GM18520 (cell line): ENCODE results near the gene SPATA16.
"Not testable (repeated sequence)": the region's sequence is repeated elsewhere in the genome, so short reads cannot be mapped to it uniquely, and the experiment has no call there.

ENCODE experiments used
- ATAC-seq: cut with Tn5 transposase; IDR thresholded peaks from one replicate; pipeline ENCODE4 v1.9.1; 2021; ENCODE audit not compliant: unreplicated experiment

SPATA16 gene, protein sequence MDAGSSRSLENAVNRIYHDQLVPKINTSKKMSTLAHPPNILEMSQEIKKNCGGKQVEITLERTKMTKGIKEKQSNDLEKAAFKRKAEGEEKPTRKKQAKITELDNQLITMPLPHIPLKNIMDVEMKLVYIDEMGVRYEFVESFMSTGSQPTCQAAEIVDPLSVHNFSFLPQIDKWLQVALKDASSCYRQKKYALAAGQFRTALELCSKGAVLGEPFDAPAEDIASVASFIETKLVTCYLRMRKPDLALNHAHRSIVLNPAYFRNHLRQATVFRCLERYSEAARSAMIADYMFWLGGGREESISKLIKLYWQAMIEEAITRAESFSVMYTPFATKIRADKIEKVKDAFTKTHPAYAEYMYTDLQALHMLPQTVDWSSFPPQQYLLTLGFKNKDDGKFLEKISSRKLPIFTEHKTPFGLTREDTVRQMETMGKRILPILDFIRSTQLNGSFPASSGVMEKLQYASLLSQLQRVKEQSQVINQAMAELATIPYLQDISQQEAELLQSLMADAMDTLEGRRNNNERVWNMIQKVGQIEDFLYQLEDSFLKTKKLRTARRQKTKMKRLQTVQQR

DNA sequence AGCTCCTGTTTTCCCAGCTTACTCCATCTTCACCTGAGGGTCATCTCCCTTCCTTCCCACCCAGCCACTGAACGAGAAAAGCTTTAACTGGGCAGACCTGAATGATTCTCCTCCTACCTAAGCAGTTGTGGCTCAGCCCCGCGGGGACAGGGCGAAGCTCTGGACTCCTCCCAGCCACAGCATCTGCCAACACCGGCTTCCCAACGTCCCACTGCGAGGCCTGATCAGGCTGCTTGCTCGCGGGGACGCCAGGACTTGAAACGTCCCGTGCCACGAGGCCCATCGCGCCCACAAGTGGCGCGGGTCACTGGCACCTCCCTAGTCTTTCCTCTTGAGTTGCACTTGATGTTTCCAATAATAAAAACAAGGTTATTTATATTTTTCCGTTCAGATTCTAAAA is at the start of gene SPATA16:
Gene SPATA16, minus strand, starts transcription at position 250 of the 400 bp plus-strand sequence. CDS start 23,504 bp downstream, outside the sequence.
- ATAC-seq = no peak

DNA sequence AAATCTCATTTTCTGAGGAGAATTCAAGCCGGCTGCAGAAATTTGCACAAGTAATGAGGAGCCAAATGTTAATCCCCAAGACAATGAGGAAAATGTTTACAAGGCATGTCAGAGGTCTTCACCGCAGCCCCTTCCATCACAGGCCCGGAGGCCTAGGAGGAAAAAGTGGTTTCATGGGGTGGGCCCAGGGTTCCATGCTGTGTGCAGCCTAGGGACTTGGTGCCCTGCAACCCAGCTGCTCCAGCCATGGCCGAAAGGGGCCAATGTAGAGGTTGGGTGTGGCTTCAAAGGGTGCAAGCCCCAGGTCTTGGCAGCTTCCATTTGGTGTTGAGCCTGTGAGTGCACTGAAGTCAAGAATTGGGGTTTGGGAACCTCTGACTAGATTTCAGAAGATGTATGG is 42.0 kb upstream of the SPATA16 start:
- ATAC-seq = not testable (repeated sequence)

DNA sequence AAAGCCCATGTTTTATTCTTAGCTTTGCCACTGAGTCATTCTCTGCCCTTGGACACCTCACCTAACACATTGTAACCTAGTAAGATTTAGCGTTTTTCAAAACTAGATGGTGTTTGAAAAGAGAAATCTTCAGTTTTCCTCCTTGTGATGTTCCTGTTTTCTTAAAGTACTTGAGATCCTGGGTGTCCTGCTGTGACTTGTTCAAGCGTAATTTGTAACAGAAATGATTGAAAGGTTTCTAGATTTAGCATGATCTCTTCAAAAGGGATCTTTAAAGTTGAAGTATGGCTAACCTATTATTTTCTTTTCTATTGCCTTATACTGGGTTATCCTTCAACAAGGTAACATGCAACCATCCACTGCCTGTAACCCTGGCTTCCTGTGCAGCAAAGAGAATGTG is 32.6 kb upstream of the SPATA16 start:
- no peak for ATAC-seq

DNA sequence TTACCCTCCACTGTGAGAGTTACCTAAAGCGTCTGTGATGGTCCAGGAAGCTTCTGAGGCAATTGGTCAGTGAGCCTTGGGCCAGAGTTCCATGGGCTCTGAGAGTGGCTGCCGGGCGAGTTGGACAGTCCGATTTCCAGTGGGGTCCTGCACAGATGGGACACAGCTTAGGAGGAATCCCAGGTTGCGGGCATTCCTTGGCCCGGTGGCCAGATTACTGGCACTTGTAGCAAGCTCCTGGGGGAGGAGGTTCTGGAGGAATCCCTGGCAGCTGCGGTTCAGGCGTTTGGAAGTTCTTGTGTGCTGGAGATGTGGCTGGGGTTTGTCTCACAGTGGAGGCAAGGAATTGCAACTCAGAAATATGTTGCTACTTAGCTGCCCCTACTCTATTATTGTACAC is 18.1 kb upstream of the SPATA16 start:
- ATAC-seq = not testable (repeated sequence)

DNA sequence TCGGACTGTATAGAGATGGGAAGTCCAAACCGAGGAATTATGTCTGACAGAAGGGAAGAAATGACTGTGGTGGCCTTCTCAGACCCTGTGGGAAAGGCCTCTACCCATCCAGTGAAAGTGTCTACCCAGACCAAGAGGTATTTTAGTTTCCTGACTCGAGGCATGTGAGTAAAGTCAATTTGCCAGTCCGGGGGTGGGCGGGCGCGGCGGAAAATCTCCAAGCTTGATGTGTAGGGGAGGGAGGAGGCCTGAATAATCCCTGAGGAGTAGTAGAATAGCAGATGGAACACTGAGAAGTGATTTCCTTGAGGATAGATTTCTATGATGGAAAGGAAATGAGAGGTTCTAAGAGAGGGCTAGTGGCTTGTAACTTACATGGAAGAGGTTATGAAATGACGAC is 15.5 kb upstream of the SPATA16 start:
- ATAC-seq = not testable (repeated sequence)

DNA sequence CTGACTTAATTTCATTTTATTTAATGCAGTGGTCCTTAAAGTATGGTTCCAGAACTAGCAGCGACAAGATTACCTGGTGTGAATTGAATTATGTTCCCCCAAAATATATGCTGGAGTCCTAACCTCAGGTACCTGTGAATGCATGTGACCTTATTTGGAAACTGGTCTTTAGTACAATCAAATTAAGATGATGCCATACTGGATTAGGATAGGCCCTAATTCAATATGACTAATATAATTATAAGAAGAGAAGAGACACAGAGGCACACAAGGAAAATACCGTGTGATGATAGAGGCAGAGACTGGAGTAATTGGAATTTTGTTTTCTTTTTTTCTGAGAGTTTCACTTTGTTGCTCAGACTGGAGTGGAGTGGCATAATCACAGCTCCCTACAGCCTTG is 12.6 kb upstream of the SPATA16 start:
- no peak for ATAC-seq

DNA sequence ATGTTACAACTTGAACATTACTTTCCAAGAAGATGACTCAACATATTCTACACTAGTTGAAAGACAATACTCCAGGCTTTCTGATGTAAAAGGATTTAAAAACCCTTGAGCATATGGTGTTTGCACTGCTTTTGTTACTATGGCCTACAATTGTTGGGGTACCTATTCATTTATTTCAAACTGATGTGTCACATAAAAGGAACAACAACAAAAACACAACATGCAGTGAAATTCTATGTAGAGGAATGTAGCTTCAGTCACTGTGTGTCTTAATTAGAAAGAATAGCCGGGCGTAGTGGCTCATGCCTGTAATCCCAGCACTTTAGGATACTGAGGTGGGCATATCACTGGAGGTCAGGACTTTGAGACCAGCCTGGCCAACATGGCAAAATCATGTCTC is 1.6 kb downstream of the SPATA16 start:
- no peak for ATAC-seq

DNA sequence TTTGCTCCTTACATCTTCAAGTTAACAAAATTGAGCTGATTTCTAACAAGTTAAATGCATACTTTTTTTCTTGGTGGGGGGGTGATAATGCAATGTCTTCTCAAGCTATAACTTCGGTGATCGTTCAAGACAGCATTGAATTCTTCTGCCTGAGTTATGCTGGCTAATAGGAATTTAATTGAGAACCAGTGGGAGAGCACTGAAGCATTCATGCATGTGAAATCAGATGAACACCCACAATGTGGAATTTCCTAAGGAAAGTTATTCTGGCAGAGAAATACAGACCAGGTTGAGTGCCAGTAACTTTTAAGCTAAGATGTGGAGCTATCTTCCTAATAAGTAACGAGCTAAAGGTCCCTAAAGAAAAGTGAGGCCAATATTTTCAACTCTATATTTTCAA is 3.0 kb downstream of the SPATA16 start:
- ATAC-seq = no peak

DNA sequence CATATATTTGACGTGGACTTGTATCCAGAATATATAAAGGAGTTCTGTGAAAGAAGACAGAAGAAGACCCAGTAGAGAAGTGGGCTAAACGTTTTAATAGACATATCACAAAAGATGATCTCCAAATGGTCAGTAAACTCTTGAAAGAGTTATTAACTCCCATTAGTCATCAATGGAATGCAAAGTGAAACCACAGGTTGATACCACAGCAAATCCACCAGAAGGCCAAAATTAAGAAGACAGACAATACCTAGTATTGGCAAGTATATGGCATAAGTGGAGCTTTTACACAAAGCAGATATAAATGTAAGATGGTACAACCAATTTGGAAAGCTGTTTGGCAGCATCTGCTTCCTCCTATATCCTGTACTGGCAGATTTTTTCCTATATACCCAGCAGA is 6.0 kb downstream of the SPATA16 start:
- no peak for ATAC-seq

DNA sequence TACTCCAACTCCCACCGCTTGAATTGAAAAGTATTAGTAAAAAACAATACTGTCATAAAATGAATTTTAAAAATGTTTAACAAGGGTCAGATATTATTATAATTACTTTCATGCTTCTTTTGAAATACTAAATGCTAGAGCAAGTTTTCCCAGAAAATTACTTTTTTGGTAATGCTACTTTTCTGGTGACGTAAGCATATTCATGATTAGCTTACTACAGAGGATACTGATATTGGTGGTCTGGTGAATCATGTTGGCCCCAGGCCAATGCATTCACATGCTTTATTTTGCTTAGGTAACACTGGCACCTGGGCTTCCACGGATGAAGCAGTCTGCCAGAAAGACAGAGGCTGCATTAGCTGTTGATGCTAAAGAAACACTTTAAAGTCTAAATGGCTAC is 12.4 kb downstream of the SPATA16 start:
- no peak for ATAC-seq

DNA sequence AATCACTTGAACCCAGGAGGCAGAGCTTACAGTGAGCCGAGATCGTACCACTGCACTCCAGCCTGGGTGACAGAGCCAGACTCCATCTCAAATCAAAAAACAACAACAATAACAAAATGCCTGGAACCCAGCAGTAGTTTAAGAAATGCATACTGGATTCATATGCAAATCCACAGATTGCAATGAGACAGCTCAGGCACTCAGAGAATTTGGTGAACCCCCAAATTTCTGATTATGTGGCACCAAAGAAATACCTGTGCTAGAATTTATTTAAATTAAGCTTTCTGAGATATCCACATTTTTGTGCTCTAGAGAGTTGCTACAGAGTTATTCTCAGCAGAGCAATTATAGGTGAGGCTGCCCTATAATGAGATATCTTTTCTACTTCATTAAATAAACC is 29.7 kb downstream of the SPATA16 start:
- no peak for ATAC-seq

DNA sequence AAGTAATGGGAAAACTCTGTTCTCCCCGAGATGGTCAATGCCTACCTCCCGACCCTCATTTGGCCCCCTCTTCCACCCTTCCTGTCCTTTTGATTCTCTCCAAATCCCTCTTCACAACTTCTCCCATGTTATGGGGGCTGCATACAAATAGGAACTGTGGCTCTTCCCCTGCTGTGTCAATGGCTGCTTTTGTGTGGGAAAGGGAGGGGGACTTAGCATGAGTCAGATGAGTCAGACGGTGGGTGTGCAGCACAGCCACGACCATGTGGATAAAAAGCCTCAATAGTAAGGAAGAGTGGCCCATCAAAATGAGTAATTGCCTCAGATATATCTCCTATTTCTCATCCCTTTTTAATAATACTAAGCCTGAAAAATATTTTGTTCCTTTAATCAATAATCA is 31.9 kb downstream of the SPATA16 start:
- no peak for ATAC-seq

DNA sequence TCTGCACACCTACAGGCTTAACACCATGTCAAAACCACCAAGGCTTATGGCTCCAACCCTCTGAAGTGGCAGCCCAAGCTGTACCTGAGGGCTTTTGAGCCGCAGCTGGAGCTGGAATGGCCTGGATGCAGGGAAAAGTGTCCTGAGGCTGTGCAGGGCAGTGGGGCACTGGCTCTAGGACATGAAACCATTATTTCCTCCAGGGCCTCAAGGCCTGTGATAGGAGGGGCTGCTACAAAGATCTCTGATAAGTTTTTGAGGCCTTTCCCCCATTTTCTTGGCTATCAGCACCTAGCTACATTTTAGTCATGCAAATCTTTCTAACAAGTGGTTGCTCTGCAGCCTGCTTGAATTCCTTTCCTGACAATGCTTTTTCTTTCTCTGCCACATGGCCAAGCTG is 37.6 kb downstream of the SPATA16 start:
- no peak for ATAC-seq

DNA sequence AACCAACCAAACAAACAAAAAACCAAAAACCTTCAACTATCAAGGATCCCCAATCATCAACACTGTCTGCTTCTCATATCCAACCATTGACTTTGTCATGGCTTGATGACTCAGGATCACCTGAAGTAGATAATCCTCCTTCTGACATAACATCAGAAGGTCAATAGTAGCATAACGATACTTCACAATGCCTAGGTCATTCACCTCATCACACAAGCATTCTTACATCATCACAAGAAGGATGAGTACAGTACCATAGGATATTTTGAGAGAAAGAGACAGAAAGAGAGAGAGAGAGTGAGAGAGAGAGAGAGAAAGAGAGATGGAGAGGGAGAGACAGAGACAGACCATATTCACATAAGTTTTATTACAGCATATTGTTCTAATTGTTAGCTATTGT is 42.1 kb downstream of the SPATA16 start:
- no peak for ATAC-seq

DNA sequence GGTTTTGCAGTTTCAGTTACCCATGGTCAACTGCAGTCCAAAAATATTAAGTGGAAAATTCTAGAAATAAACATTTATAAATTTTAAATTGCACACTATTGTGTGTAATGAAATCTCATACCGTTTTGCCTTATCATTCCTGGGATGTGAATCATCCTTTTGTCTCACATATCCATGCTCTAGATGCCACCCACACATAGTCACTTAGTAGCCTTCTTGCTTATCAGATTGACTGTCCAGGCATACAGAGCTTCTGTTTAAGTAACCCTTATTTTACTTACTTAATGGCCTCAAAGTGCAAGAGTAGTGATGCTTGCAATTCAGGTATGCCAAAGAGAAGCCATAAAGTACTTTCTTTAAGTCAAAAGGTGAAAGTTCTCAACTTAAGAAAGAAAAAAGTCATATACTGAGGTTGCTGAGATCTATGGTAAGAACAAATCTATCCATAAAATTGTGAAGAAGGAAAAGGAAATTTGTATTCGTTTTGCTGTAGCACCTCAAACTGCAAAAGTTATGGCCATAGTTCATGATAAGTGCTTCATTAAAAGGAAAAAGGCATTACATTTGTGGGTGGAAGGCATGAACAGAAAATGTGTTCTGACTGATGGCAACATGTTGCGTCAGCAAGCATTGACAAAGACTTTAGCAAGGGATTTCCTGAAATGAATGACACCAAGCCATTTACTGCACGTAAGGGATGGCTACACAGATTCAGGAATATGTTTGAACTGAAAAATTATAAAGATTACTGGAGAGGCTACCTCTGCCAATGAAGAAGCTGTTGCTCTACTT is 43.8 kb downstream of the SPATA16 start:
- no peak for ATAC-seq

DNA sequence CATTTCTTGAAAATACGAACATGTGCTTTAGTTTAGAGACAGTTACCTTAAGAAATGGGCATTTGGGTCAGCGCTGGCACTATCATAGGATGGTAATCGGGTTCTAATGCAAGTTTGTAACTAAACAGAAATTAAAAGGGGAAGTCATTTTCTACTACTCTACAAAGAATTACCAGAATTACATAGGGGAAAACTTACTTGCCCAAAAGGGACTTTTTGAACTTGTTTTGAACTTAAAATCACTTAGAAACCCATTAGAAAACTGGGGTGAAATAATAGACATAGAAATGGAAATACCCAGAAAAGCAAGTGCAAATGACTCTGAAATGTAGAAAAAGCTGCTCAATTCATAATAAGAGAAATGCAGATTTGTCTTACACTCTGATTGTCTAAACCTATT is 44.9 kb downstream of the SPATA16 start:
- ATAC-seq = no peak

DNA sequence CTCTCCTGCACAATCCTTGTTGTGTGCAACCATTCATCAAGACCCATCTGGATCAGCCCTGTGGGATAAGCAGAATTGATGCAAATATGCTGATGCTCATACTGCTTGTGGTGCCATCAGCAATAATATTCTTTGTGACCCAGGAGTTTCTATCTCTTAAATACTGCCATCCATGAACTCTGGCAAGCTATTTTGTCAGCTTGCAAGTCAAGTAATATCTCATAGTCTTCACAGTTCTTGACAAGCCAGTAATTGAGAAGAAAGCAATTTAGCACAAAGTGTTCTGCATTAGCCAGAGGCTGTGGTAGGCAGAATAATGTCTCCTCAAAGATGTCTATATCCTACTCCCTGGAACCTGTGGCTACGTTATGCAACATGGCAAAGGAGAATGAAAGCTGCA is 49.0 kb downstream of the SPATA16 start:
- ATAC-seq = no peak

DNA sequence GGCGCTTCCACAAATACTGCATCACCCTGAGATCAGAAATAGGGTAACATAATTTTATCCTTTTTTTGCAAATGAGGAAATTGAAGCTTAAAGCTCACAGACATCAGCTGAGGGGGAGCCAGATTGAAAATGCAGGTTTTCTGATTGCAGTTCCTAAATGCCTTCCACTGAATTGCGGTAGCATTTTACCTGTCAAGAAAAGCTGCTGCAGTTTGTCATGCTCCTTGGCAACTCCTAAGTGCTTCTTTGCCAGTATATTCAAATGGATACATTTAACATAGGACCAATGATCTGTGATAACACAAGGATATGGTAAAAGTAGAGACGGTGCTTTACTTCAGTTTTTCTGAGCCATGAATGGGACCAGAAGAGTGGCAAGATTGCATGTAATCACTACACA is 50.5 kb downstream of the SPATA16 start:
- ATAC-seq = no peak

DNA sequence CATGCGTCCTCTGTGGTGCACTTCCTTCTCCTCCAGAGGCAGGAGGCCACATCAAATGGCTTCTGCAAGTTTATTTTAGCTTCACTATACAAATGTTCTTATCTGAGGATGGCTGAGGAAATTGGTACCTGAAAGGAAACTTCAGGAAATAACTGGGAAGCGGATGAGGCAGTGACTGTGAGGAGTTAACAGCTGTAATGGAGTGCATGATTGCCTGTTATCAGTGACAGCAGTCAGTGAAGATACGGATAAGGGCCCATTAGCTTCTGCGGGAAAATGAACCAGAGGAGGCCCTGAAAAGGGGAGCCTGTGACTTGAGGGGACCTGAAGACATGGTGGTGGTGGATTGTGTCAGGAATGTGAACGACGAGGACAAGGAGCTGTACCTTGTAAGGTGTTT is 51.8 kb downstream of the SPATA16 start:
- ATAC-seq = no peak

DNA sequence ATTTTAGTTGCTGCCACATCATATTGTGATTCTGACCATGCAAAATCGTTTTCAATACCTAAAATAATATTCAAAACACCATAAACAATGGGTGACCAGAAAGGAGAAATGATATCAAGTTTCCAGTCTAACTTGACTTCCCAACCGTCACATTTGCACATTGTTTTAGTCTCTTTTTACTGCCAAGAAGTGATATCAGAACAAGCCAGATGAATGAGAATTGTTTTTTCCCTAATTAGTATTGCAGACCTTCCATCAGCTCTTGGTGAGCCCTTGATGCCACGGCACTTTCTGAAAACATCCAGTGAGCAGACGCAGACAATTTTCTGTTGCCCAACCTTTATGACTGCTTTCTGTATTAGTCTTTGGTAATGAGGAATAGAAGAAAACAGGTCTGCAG is 62.5 kb downstream of the SPATA16 start:
- no peak for ATAC-seq

DNA sequence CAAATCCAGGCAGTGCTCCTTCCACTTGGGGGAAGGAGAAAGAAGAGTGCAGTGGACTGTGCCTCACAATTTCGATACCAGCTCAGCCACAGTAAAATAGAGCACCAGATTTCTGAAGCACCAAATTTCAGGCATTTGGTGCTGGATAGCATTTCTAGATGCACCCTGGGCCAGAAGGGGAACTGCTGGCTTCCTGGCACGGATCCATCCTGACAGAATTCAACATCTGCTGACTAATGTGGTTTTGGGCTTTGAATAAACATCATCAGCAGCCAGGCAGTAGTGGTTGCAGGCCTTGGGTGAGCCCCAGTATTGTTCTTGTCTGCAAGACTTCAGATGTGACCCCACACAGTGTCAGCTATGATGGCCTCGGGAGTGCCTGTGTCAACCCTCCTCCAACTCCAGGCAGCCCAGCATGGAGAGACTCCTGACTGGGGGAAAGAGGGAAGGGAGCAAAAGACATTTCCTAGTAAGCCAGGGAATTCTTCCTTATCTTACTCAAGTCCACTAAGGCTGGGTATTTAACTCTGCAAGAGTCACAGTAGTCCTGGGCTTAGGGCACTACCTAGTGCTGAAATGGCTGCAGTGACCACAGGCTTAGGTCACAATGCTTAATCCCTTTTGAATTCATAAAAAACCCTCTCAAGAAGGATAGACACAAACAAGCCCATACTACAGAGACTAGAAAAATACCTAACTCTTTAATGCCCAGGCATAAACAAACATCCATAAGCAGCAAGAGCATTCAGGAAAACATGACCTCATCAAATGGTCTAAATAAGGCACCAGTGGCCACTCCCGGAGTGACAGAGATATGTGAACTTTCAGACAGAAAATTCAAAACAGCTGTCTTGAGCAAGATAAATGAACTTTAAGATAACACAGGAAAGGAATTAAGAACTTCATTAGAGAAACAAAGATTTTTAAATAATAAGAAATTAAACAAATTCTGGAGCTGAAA is 74.7 kb downstream of the SPATA16 start:
- ATAC-seq = no peak
